BE2C (cell line): ENCODE results near the gene TCEANC.

ENCODE experiments used
- DNase-seq: peaks from one replicate; pipeline ENCODE4 v3.0.0-alpha.2; 2020
- H3K27me3 ChIP-seq: fragments of 250-450 bp; sonication (Bioruptor Pico); 2 replicates; pipeline ENCODE4 v1.5.1; 2020; ENCODE audit warnings: mild to moderate bottlenecking
- H3K36me3 ChIP-seq: fragments of 250-450 bp; sonication (Bioruptor Pico); 2 replicates; pipeline ENCODE4 v1.5.1; 2020; ENCODE audit warnings: mild to moderate bottlenecking
- H3K4me1 ChIP-seq: fragments of 250-450 bp; sonication (Bioruptor Pico); 2 replicates; pipeline ENCODE4 v1.5.1; 2020
- H3K4me3 ChIP-seq: 2 replicates; pipeline ENCODE4 v1.5.1; 2011; ENCODE audit warnings: low read depth, low read length
- H3K9me3 ChIP-seq: fragments of 250-450 bp; sonication (Bioruptor Pico); 2 replicates; pipeline ENCODE4 v1.5.1; 2020
- CTCF ChIP-seq: IDR thresholded peaks from 2 replicates; pipeline ENCODE4 v1.5.1; 2012; ENCODE audit warnings: mild to moderate bottlenecking, low read depth, low read length

Gene TCEANC

GRCh38 chrX:13689741-13690211 lies 36.8 kb downstream of the TCEANC start:
- peaks cover 5% of the 10 kb centered on the region; the same call in 1 of the 2 replicates for H3K4me1 ChIP-seq
- peak overlapping the region; percentile 85 for H3K4me3 ChIP-seq
- DNase-seq, result no peak
- TF ChIP-seq CTCF, result no peak
- no peaks in the 10 kb centered on the region for H3K27me3 ChIP-seq
- H3K36me3 ChIP-seq, result no peaks in the 10 kb centered on the region
- no peaks in the 10 kb centered on the region for H3K9me3 ChIP-seq

GRCh38 chrX:13690836-13691235 lies 37.9 kb downstream of the TCEANC start:
- no peaks in the 10 kb centered on the region for H3K9me3 ChIP-seq
- no peaks in the 10 kb centered on the region for H3K36me3 ChIP-seq
- peak overlapping the region; percentile 85 for H3K4me3 ChIP-seq
- H3K27me3 ChIP-seq, result no peaks in the 10 kb centered on the region
- peaks cover 5% of the 10 kb centered on the region; the same call in 1 of the 2 replicates for H3K4me1 ChIP-seq
- DNase-seq, result no peak
- no peak for TF ChIP-seq CTCF

GRCh38 chrX:13691841-13692371 lies 39.0 kb downstream of the TCEANC start:
- Histone ChIP-seq H3K4me1 (peaks cover 5% of the 10 kb centered on the region; the same call in 1 of the 2 replicates), H3K36me3 (no peaks in the 10 kb centered on the region), H3K4me3 (no peak overlapping the region), H3K9me3 (no peaks in the 10 kb centered on the region), H3K27me3 (no peaks in the 10 kb centered on the region)
- no peak for DNase-seq
- no peak for TF ChIP-seq CTCF

- TF ChIP-seq CTCF, result no peak
- Histone ChIP-seq H3K36me3 (no peaks in the 10 kb centered on the region), H3K4me1 (peaks cover 5% of the 10 kb centered on the region; the same call in 1 of the 2 replicates), H3K9me3 (no peaks in the 10 kb centered on the region), H3K27me3 (no peaks in the 10 kb centered on the region), H3K4me3 (no peak overlapping the region)
- no peak for DNase-seq
Observed at GRCh38 chrX:13692771-13693231, 39.9 kb downstream of the TCEANC start.

- Histone ChIP-seq H3K36me3 (no peaks in the 10 kb centered on the region), H3K4me3 (no peak overlapping the region), H3K4me1 (peaks cover 5% of the 10 kb centered on the region; the same call in 1 of the 2 replicates), H3K27me3 (no peaks in the 10 kb centered on the region), H3K9me3 (no peaks in the 10 kb centered on the region)
- DNase-seq, result no peak
- TF ChIP-seq CTCF, result no peak
Observed at GRCh38 chrX:13693341-13693961, 40.5 kb downstream of the TCEANC start.

GRCh38 chrX:13694359-13694758 lies 41.4 kb downstream of the TCEANC start:
- H3K4me3 ChIP-seq, result no peak overlapping the region

More at GRCh38 chrX:13694359-13694758, 41.4 kb downstream of the TCEANC start:
- Histone ChIP-seq H3K36me3 (no peaks in the 10 kb centered on the region), H3K9me3 (no peaks in the 10 kb centered on the region), H3K4me1 (peaks cover 5% of the 10 kb centered on the region; the same call in 1 of the 2 replicates), H3K27me3 (no peaks in the 10 kb centered on the region)
- DNase-seq, result no peak
- no peak for TF ChIP-seq CTCF
